SK-N-SH (cell line): ENCODE results near the gene DVL1. TPM values are rescaled to one million over a fixed set of nuclear protein-coding genes. Genes with fewer than 3 reads are reported as not detected.

Experiments
- CTCF ChIA-PET: fragments of 300-600, 350-600 bp; formaldehyde crosslinking; extraction: SDS; loops from one replicate; lab custom pipeline; 2021; lab: Yijun Ruan, JAX
- POLR2A ChIA-PET: fragments of 350-600 bp; sonication (Branson Sonifier 250); formaldehyde crosslinking; extraction: SDS; loops from one replicate; lab custom pipeline; 2020; ENCODE audit warnings: antibody characterized with exemption, inconsistent platforms; lab: Yijun Ruan, JAX
- DNase-seq: peaks from one replicate; pipeline ENCODE4 v3.0.0; 2012
- H2AFZ ChIP-seq: fragments of 200-600 bp; sonication (generic); 2 replicates; pipeline ENCODE4 v1.8.1; 2016; ENCODE audit warnings: antibody characterized with exemption, mild to moderate bottlenecking, low read depth
- H3F3A ChIP-seq: fragments of 200-600 bp; sonication (generic); replicated peaks from 2 replicates; pipeline ENCODE3; 2016; ENCODE audit warnings: antibody characterized with exemption, mild to moderate bottlenecking; ENCODE audit not compliant: insufficient read depth
- H3K27ac ChIP-seq, 2 experiments: fragments of 200-500 bp in 1 of 2; fragments of 200-600 bp in 1 of 2; sonication (Bioruptor generic) in 1 of 2; sonication (generic), shearing (Covaris generic) in 1 of 2; 2 replicates each; pipeline versions ENCODE4 v1.5.1 to v1.6.1; 2014 to 2016; ENCODE audit warnings: low read depth in 2 of 2, inconsistent platforms in 1 of 2, low read length in 1 of 2, mild to moderate bottlenecking in 1 of 2, mixed read lengths in 1 of 2
- H3K27me3 ChIP-seq: fragments of 200-600 bp; sonication (generic), shearing (Covaris generic); 2 replicates; pipeline ENCODE4 v1.6.1; 2016; ENCODE audit warnings: mixed run types; ENCODE audit not compliant: insufficient read depth
- H3K36me3 ChIP-seq, 2 experiments: fragments of 200-500 bp in 1 of 2; fragments of 200-600 bp in 1 of 2; sonication (Bioruptor generic) in 1 of 2; sonication (generic) in 1 of 2; replicated peaks in 1 of 2; 2 replicates each; pipeline versions ENCODE3 to v1.5.1; 2014 to 2016; ENCODE audit warnings: low read length in 1 of 2, mild to moderate bottlenecking in 1 of 2; ENCODE audit not compliant: insufficient read depth in 2 of 2, control insufficient read depth in 1 of 2
- H3K4me1 ChIP-seq, 2 experiments: fragments of 200-500 bp in 1 of 2; fragments of 200-600 bp in 1 of 2; sonication (Bioruptor generic) in 1 of 2; sonication (generic), shearing (Covaris generic) in 1 of 2; 2 replicates each; pipeline versions ENCODE4 v1.5.1 to v1.6.1; 2014 to 2016; ENCODE audit warnings: low read depth in 1 of 2, low read length in 1 of 2, mixed run types in 1 of 2; ENCODE audit not compliant: insufficient read depth in 2 of 2, control insufficient read depth in 1 of 2
- H3K4me2 ChIP-seq: fragments of 200-600 bp; sonication (generic), shearing (Covaris generic); 2 replicates; pipeline ENCODE4 v1.6.1; 2017; ENCODE audit warnings: mixed run types
- H3K4me3 ChIP-seq, 2 experiments: fragments of 200-500 bp in 1 of 2; fragments of 200-600 bp in 1 of 2; sonication (Bioruptor generic) in 1 of 2; sonication (generic), shearing (Covaris generic) in 1 of 2; 2 replicates each; pipeline versions ENCODE4 v1.5.1 to v1.8.1; 2014 to 2016; ENCODE audit warnings: low read depth in 2 of 2, inconsistent platforms in 1 of 2, low read length in 1 of 2, mild to moderate bottlenecking in 1 of 2, mixed read lengths in 1 of 2, moderate library complexity in 1 of 2
- H3K79me2 ChIP-seq: fragments of 200-600 bp; sonication (generic); 2 replicates; pipeline ENCODE4 v1.8.1; 2017; ENCODE audit warnings: mild to moderate bottlenecking; ENCODE audit not compliant: insufficient read depth
- H3K9ac ChIP-seq: fragments of 200-600 bp; sonication (generic); 2 replicates; pipeline ENCODE4 v1.6.1; 2017; ENCODE audit warnings: mixed run types
- H3K9me2 ChIP-seq: fragments of 200-600 bp; sonication (generic); 2 replicates; pipeline ENCODE4 v1.6.1; 2017; ENCODE audit warnings: mixed run types
- H3K9me3 ChIP-seq: fragments of 200-600 bp; sonication (generic); 2 replicates; pipeline ENCODE4 v1.6.1; 2017; ENCODE audit warnings: mixed run types, mild to moderate bottlenecking, moderate library complexity
- H4K20me1 ChIP-seq: fragments of 200-600 bp; sonication (generic); 2 replicates; pipeline ENCODE4 v1.6.1; 2017; ENCODE audit warnings: mild to moderate bottlenecking, mixed run types; ENCODE audit not compliant: insufficient read depth
- CHD2 ChIP-seq: fragments of 150-350 bp; IDR thresholded peaks from 2 replicates; pipeline ENCODE4 v1.6.1; 2018; ENCODE audit warnings: low read length; ENCODE audit not compliant: partially characterized antibody
- ELF1 ChIP-seq: IDR thresholded peaks from 2 replicates; pipeline ENCODE4 v1.4.0; 2012
- FOSL2 ChIP-seq: IDR thresholded peaks from 2 replicates; pipeline ENCODE4 v1.4.0; 2012; ENCODE audit warnings: low read depth, mild to moderate bottlenecking, moderate library complexity, borderline replicate concordance
- FOXJ3 ChIP-seq: sonication (generic); formaldehyde crosslinking; IDR thresholded peaks from 2 replicates; pipeline ENCODE4 v1.5.1; 2020; ENCODE audit warnings: mild to moderate bottlenecking, missing genetic modification reagents
- FOXM1 ChIP-seq: IDR thresholded peaks from 2 replicates; pipeline ENCODE4 v1.4.0; 2012; ENCODE audit warnings: low read depth, mild to moderate bottlenecking
- GATA2 ChIP-seq: sonication (generic); formaldehyde crosslinking; IDR thresholded peaks from 2 replicates; pipeline ENCODE4 v1.5.0; 2020; ENCODE audit warnings: mild to moderate bottlenecking, missing genetic modification reagents
- JUND ChIP-seq: IDR thresholded peaks from 2 replicates; pipeline ENCODE4 v1.4.0; 2012
- MEF2A ChIP-seq: IDR thresholded peaks from 2 replicates; pipeline ENCODE4 v1.4.0; 2012; ENCODE audit warnings: low read depth, borderline replicate concordance
- NFIC ChIP-seq: IDR thresholded peaks from 2 replicates; pipeline ENCODE4 v1.4.0; 2012; ENCODE audit warnings: borderline replicate concordance
- POLR2AphosphoS5 ChIP-seq: IDR thresholded peaks from 2 replicates; pipeline ENCODE4 v1.6.1; 2012; ENCODE audit warnings: low read depth, low read length
- RAD21 ChIP-seq: IDR thresholded peaks from 2 replicates; pipeline ENCODE4 v1.6.1; 2012; ENCODE audit warnings: mild to moderate bottlenecking, low read length
- RCOR1 ChIP-seq: fragments of 150-350 bp; IDR thresholded peaks from 2 replicates; pipeline ENCODE4 v1.6.1; 2017; ENCODE audit warnings: antibody characterized with exemption, low read length
- SMC3 ChIP-seq: IDR thresholded peaks from 2 replicates; pipeline ENCODE4 v1.6.1; 2012; ENCODE audit warnings: low read depth, low read length, improper control_type of control experiment
- TAF1 ChIP-seq: IDR thresholded peaks from 2 replicates; pipeline ENCODE4 v1.6.1; 2012; ENCODE audit warnings: low read depth, mild to moderate bottlenecking, low read length, moderate library complexity, borderline replicate concordance
- TCF12 ChIP-seq: IDR thresholded peaks from 2 replicates; pipeline ENCODE4 v1.4.0; 2012
- YY1 ChIP-seq: IDR thresholded peaks from 2 replicates; pipeline ENCODE4 v1.4.0; 2012; ENCODE audit warnings: low read depth, mild to moderate bottlenecking
- WGBS: methylation state at CpG from one replicate; pipeline ENCODE4 v1.1.6; 2017; ENCODE audit warnings: low lambda C conversion rate; 5-methylcytosine and 5-hydroxymethylcytosine counted together
- polyA plus RNA-seq, 3 experiments: library from polyadenylated mRNA; depleted of rRNA; stranded (reverse); fragments of >200 nt; gene quantifications; 2 replicates each; pipeline ENCODE4 v1.2.3, GENCODE V29; 2012
- TF ChIP-seq, protein P1 (sequence below): IDR thresholded peaks from 2 replicates; pipeline ENCODE4 v1.4.0; 2012; ENCODE audit warnings: low read depth
- TF ChIP-seq, protein P2 (sequence below): IDR thresholded peaks from 2 replicates; pipeline ENCODE4; 2012
- TF ChIP-seq, protein P3 (sequence below): fragments of 200-600 bp; sonication (generic); IDR thresholded peaks from 2 replicates; pipeline ENCODE4 v1.6.1; 2017; ENCODE audit warnings: antibody characterized with exemption, mild to moderate bottlenecking, moderate library complexity
- TF ChIP-seq, protein P4 (sequence below): fragments of 150-350 bp; IDR thresholded peaks from 2 replicates; pipeline ENCODE4 v1.6.1; 2017; ENCODE audit warnings: antibody characterized with exemption, low read length, low read depth, borderline replicate concordance

The DVL1 gene
- polyA plus RNA-seq, 1 of the 3 experiments (the other 2 are of a cell fraction) = 32.0 TPM

DNA sequence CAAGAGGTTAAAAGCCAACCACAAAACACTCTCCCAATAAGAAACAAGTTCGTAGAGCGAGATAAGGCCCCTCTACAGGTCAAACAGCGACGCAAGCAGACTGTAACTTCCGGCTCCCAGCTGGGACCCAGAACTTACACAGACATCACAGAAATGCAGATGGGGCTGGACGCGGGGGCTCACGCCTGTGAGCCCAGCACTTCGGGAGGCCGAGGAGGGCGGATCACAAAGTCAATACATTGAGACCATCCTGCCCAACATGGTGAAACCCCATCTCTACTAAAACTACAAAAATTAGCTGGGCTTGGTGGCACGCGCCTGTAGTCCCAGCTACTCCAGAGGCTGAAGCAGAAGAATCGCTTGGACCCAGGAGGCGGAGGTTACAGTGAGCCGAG, 38.9 kb upstream of the DVL1 start:
- Histone ChIP-seq H3K9me2 (no peaks in the 10 kb centered on the region), H3K79me2 (peaks cover 19% of the 10 kb centered on the region; the same call in 1 of the 2 replicates), H3K27ac (no peak overlapping the region), H3K4me2 (no peak overlapping the region), H3K4me1 (no peaks in the 10 kb centered on the region), H4K20me1 (no peaks in the 10 kb centered on the region), H3K27me3 (no peaks in the 10 kb centered on the region), H3K36me3 (peaks cover 33 to 68% of the 10 kb centered on the region in 2 experiments), H3K9me3 (no peaks in the 10 kb centered on the region), H3K4me3 (no peak overlapping the region), H2AFZ (no peak overlapping the region), H3K9ac (no peak overlapping the region), H3F3A (no peaks in the 10 kb centered on the region)
- no peak for DNase-seq
- ChIA-PET POLR2A (interaction anchor here (0.8 kb wide), 1 partner anchor 13 kb away, joined by 3 read pairs; the partner anchor contains the start of gene AURKAIP1), CTCF (interaction anchor here (2.8 kb wide), 1 partner anchor 11 kb away, joined by 16 read pairs; the partner anchor contains the start of gene CCNL2)
- TF ChIP-seq CHD2 (no peak), FOXJ3 (CRISPR knock-in tag) (no peak), FOXM1 (no peak), MEF2A (no peak), TCF12 (no peak), SMC3 (no peak), RCOR1 (no peak), ELF1 (no peak), POLR2AphosphoS5 (no peak), RAD21 (no peak)
- TF ChIP-seq, protein P1, sequence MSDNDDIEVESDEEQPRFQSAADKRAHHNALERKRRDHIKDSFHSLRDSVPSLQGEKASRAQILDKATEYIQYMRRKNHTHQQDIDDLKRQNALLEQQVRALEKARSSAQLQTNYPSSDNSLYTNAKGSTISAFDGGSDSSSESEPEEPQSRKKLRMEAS = no peak
- TF ChIP-seq, protein P2, sequence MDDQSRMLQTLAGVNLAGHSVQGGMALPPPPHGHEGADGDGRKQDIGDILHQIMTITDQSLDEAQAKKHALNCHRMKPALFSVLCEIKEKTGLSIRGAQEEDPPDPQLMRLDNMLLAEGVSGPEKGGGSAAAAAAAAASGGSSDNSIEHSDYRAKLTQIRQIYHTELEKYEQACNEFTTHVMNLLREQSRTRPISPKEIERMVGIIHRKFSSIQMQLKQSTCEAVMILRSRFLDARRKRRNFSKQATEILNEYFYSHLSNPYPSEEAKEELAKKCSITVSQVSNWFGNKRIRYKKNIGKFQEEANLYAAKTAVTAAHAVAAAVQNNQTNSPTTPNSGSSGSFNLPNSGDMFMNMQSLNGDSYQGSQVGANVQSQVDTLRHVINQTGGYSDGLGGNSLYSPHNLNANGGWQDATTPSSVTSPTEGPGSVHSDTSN = no peak
- WGBS = 96% methylated on average over 16 of the region's 16 CpGs

DNA sequence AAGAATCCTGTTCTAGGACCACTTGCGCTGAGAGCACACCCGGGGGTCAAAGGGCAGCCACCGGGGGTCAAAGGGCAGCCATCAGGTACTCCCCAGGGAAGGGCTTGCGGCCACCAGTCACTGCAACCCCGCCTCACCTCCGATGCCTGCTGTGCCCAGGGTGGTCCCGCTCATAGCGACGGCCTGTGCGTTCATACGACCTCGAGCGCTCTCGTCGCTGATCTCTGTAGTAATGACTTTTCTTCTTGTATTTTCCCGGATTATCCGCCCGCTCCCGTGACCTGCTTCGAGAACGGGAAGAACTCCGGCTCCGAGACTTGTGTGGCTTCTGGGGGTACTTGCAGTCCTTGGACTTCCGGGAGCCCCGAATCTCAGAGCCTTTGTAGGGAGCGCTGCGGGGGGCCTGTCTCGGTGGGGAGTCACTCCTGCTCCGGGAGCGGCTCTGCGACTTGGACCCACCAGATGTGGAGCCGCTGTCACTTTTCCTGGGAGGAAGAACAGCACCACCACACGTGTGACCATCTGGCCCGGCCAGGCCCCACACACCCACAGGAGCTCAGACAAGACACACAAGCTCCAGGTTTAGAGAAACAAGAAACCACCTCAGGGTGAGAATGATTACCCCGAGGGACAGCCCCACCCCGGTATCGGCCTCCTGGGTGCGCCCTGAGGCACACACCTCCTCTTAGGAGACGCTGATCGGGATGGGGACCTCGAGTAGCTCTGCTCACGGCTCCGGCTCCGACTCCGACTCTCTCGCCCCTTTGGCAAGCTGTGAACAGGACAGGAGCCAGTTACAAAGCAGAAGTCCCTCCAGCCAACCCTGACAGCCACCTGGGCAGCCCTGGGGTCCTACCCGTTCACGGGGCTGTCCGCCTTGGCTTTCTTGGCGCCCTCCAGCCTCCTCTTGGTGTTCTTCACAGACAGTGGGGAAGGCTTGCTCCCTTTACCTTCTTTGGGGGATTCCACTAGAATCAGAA, 38.2 kb upstream of the DVL1 start:
- ChIA-PET POLR2A (no interaction called here), CTCF (interaction anchor here (1.5 to 2.8 kb wide), 3 partner anchors 12 to 15 kb away, joined by 6 to 16 read pairs (median 6); partner anchors contain the start of gene CCNL2)
- Histone ChIP-seq H3K27ac (no peak overlapping the region), H2AFZ (no peak overlapping the region), H3K9ac (no peak overlapping the region), H3K36me3 (peaks cover 26 to 61% of the 10 kb centered on the region in 2 experiments), H3K9me2 (no peaks in the 10 kb centered on the region), H3F3A (no peaks in the 10 kb centered on the region), H4K20me1 (no peaks in the 10 kb centered on the region), H3K4me2 (no peak overlapping the region), H3K4me3 (no peak overlapping the region), H3K79me2 (peaks cover 14% of the 10 kb centered on the region; the same call in 1 of the 2 replicates), H3K27me3 (no peaks in the 10 kb centered on the region), H3K4me1 (no peaks in the 10 kb centered on the region), H3K9me3 (no peaks in the 10 kb centered on the region)
- 94% methylated on average over 35 of the region's 50 CpGs for WGBS
- no peak for DNase-seq
- TF ChIP-seq CHD2 = no peak
- TF ChIP-seq, protein P1 = no peak
- TF ChIP-seq JUND = no peak
- no peak for TF ChIP-seq GATA2 (CRISPR knock-in tag)
- no peak for TF ChIP-seq MEF2A
- TF ChIP-seq NFIC = no peak
- no peak for TF ChIP-seq FOXJ3 (CRISPR knock-in tag)
- no peak for TF ChIP-seq TAF1
- TF ChIP-seq, protein P3, sequence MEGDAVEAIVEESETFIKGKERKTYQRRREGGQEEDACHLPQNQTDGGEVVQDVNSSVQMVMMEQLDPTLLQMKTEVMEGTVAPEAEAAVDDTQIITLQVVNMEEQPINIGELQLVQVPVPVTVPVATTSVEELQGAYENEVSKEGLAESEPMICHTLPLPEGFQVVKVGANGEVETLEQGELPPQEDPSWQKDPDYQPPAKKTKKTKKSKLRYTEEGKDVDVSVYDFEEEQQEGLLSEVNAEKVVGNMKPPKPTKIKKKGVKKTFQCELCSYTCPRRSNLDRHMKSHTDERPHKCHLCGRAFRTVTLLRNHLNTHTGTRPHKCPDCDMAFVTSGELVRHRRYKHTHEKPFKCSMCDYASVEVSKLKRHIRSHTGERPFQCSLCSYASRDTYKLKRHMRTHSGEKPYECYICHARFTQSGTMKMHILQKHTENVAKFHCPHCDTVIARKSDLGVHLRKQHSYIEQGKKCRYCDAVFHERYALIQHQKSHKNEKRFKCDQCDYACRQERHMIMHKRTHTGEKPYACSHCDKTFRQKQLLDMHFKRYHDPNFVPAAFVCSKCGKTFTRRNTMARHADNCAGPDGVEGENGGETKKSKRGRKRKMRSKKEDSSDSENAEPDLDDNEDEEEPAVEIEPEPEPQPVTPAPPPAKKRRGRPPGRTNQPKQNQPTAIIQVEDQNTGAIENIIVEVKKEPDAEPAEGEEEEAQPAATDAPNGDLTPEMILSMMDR = no peak
- TF ChIP-seq, protein P2 = no peak
- no peak for TF ChIP-seq YY1
- TF ChIP-seq RAD21 = no peak
- TF ChIP-seq, protein P4, sequence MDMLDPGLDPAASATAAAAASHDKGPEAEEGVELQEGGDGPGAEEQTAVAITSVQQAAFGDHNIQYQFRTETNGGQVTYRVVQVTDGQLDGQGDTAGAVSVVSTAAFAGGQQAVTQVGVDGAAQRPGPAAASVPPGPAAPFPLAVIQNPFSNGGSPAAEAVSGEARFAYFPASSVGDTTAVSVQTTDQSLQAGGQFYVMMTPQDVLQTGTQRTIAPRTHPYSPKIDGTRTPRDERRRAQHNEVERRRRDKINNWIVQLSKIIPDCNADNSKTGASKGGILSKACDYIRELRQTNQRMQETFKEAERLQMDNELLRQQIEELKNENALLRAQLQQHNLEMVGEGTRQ = no peak
- no peak for TF ChIP-seq FOSL2
- no peak for TF ChIP-seq ELF1
- no peak for TF ChIP-seq RCOR1
- TF ChIP-seq FOXM1 = no peak
